ENCODE results near the gene LYZL1. TPM values are rescaled to one million over a fixed set of nuclear protein-coding genes. Genes with fewer than 3 reads are reported as not detected.
"Not testable (repeated sequence)": the region's sequence is repeated elsewhere in the genome, so short reads cannot be mapped to it uniquely, and the experiment has no call there.

Gene LYZL1
- total RNA-seq, 1 experiment from 2014 or later: not detected

- TF ChIP-seq EZH2 (IDR thresholded peaks at IDR 0.05; ENCODE audit: low read depth) (no peak), CTCF (conservative IDR thresholded peaks at IDR 0.05) (no peak)
- DNase-seq: no peak
- no peaks in the 10 kb centered on the region for H3K9me3 ChIP-seq (ENCODE audit: insufficient read depth, low read depth)
- H3K36me3 ChIP-seq (ENCODE audit: low read depth): no peaks in the 10 kb centered on the region
- H3K27ac ChIP-seq: no peak overlapping the region
- intact Hi-C loops (cut with micrococcal nuclease; ENCODE audit: unreplicated experiment): loop anchor here (1.0 kb wide), 1 partner anchor 176 kb away; no protein-coding TSS in a partner anchor
- H4K20me1 ChIP-seq (ENCODE audit: insufficient read depth): no peaks in the 10 kb centered on the region
- H3K79me2 ChIP-seq (ENCODE audit: low read depth): no peaks in the 10 kb centered on the region
- no TSS peak for BruUV-seq (replicated peaks)
- no peak overlapping the region for H3K4me3 ChIP-seq
- no peak overlapping the region for H2AFZ ChIP-seq
- POLR2A ChIA-PET (ENCODE audit: unreplicated experiment): interaction anchor here (0.6 kb wide), 1 partner anchor 1814 kb away, joined by 4 read pairs; the partner anchor contains the start of gene RAB18
- H3K27me3 ChIP-seq (ENCODE audit: insufficient read depth, low read depth): no peaks in the 10 kb centered on the region
- H3K4me2 ChIP-seq: peak overlapping the region; percentile 58
- CTCF ChIA-PET: no interaction called here
- H3K4me1 ChIP-seq (replicated peaks; ENCODE audit: insufficient read depth): peaks cover 33% of the 10 kb centered on the region
- H3K9me2 ChIP-seq (ENCODE audit: insufficient read depth): no peaks in the 10 kb centered on the region
- peaks cover 5% of the 10 kb centered on the region; the same call in 1 of the 2 replicates for H3F3A ChIP-seq (ENCODE audit: insufficient read depth, low read depth)
Observed at GRCh38 chr10:29317423-29318021, 28.7 kb downstream of the LYZL1 start.

DNA sequence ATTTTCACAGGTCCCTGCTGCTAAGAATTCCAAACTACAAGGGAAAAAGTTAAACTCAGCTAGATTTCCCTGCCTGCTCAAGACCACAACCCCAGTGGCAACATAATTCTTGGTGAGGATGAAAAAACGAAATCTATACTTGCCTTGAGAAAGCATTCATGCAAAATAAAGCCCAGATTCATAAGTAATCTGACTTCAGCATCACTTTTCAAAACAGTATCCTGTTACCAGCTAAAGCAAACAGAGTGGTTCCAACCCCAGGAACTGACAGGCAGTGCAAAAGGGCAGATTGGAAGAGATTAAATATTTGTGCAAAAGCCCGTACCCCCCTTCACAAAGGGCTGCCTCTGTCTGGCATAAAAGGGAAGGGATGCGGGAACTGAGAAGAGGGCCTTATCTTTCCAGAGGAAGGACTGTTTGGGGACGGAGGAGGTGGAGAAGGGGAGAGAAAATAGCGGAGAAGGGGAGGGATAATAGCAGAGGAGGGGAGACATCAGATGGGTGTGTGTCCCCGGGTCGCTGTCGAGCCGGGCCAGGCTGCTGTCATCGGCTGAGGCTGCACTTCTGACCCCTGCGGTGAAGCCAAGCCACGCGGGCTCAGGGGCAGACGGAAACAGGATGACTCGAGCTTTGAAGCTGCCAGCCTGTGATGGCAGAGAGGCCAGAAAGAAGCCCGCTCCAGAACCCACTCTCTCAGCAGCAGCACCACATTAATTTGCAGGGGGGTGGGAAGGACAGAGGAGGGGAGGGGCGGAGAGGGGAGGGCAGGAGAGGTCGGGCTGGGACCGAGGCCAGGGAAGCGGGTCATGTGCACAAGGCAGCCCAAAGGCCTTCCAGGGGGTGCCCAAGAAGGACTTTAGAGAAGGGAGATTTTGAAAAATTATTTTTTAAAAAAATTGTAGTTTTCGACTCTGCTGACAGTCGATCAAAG lies 29.5 kb downstream of the LYZL1 start:
- H3K36me3 ChIP-seq (ENCODE audit: low read depth); BruUV-seq (replicated peaks); H3K27me3 ChIP-seq (ENCODE audit: insufficient read depth, low read depth); H3F3A ChIP-seq (ENCODE audit: insufficient read depth, low read depth); H3K79me2 ChIP-seq (ENCODE audit: low read depth); H3K9me2 ChIP-seq (ENCODE audit: insufficient read depth); H3K4me3 ChIP-seq; H3K27ac ChIP-seq; H4K20me1 ChIP-seq (ENCODE audit: insufficient read depth); H2AFZ ChIP-seq; H3K9me3 ChIP-seq (ENCODE audit: insufficient read depth, low read depth): not testable (repeated sequence)
- ChIA-PET POLR2A (ENCODE audit: unreplicated experiment) (interaction anchor here (0.6 kb wide), 1 partner anchor 1815 kb away, joined by 4 read pairs; the partner anchor contains the start of gene RAB18), CTCF (interaction anchor here (0.7 kb wide), 1 partner anchor 73 kb away, joined by 8 read pairs; no protein-coding TSS in a partner anchor)
- peak; percentile 76 to 77 for DNase-seq
- intact Hi-C loops (cut with micrococcal nuclease; ENCODE audit: unreplicated experiment): loop anchor here (1.0 kb wide), 1 partner anchor 177 kb away; no protein-coding TSS in a partner anchor
- Histone ChIP-seq H3K4me2 (peak overlapping the region; percentile 58), H3K4me1 (replicated peaks; ENCODE audit: insufficient read depth) (peaks cover 33% of the 10 kb centered on the region)

GRCh38 chr10:29319205-29319781 lies 30.4 kb downstream of the LYZL1 start:
- H3K36me3 ChIP-seq (ENCODE audit: low read depth): no peaks in the 10 kb centered on the region
- no peaks in the 10 kb centered on the region for H3K79me2 ChIP-seq (ENCODE audit: low read depth)
- H3K9me2 ChIP-seq (ENCODE audit: insufficient read depth): no peaks in the 10 kb centered on the region
- ChIA-PET POLR2A (ENCODE audit: unreplicated experiment) (no interaction called here), CTCF (no interaction called here)
- no peak overlapping the region for H3K27ac ChIP-seq
- H3F3A ChIP-seq (ENCODE audit: insufficient read depth, low read depth): peaks cover 5% of the 10 kb centered on the region; the same call in 1 of the 2 replicates
- no peak for DNase-seq
- no peaks in the 10 kb centered on the region for H4K20me1 ChIP-seq (ENCODE audit: insufficient read depth)
- TF ChIP-seq EZH2 (IDR thresholded peaks at IDR 0.05; ENCODE audit: low read depth) (no peak), CTCF (conservative IDR thresholded peaks at IDR 0.05) (no peak)
- intact Hi-C loops (cut with micrococcal nuclease; ENCODE audit: unreplicated experiment): no loop called here
- H3K4me3 ChIP-seq: no peak overlapping the region; the same call in 1 of the 2 replicates
- BruUV-seq (replicated peaks): no TSS peak
- peaks cover 33% of the 10 kb centered on the region for H3K4me1 ChIP-seq (replicated peaks; ENCODE audit: insufficient read depth)
- peak overlapping the region; percentile 58; the same call in 1 of the 2 replicates for H3K4me2 ChIP-seq
- no peak overlapping the region for H2AFZ ChIP-seq
- no peaks in the 10 kb centered on the region for H3K9me3 ChIP-seq (ENCODE audit: insufficient read depth, low read depth)
- no peaks in the 10 kb centered on the region for H3K27me3 ChIP-seq (ENCODE audit: insufficient read depth, low read depth)

DNA sequence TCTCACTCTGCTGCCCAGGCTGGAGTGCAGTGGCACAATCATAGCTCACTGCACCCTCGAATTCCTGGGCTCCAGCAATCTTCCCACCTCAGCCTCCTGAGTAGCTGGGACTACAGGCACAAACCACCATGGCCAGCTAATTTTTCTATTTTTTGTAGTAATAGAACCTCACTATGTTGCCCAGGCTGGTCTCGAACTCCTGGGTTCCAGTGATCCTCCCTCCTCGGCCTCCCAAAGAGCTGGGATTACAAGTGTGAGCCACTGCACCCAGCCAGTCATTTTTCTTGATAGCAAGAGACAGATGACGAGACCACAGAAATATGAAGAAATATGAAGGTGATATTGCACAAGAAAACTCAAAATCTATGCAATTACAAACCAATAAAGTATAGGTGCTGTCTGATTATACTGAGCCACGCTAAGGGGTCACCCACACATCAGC lies 31.8 kb downstream of the LYZL1 start:
- H3K4me1 ChIP-seq (replicated peaks; ENCODE audit: insufficient read depth): peaks cover 33% of the 10 kb centered on the region
- CTCF ChIA-PET: interaction anchor here (0.7 kb wide), 1 partner anchor 46 kb away, joined by 6 read pairs; no protein-coding TSS in a partner anchor
- BruUV-seq (replicated peaks); H3F3A ChIP-seq (ENCODE audit: insufficient read depth, low read depth); H3K27me3 ChIP-seq (ENCODE audit: insufficient read depth, low read depth); H4K20me1 ChIP-seq (ENCODE audit: insufficient read depth); H3K9me2 ChIP-seq (ENCODE audit: insufficient read depth); H2AFZ ChIP-seq; POLR2A ChIA-PET (ENCODE audit: unreplicated experiment); DNase-seq; H3K4me3 ChIP-seq; intact Hi-C loops (cut with micrococcal nuclease; ENCODE audit: unreplicated experiment); H3K9me3 ChIP-seq (ENCODE audit: insufficient read depth, low read depth); H3K27ac ChIP-seq; H3K36me3 ChIP-seq (ENCODE audit: low read depth); H3K79me2 ChIP-seq (ENCODE audit: low read depth); H3K4me2 ChIP-seq: not testable (repeated sequence)
